Naive thymus-derived CD4-positive, alpha-beta T cell (primary cell): ENCODE results near the gene CCDC59. TPM values are rescaled to one million over a fixed set of nuclear protein-coding genes. Genes with fewer than 3 reads are reported as not detected.
A peak's percentile ranks its signal among the peaks of the same experiment; 100 is the strongest.

Experiments used
- ATAC-seq: fragments of 150-1000 bp; cut with Tn5 transposase; 2 replicates; pipeline ENCODE4 v1.10.0; 2021; ENCODE audit warnings: mild to moderate bottlenecking, moderate library complexity
- CTCF ChIA-PET: fragments of 350-600 bp; sonication (Branson Sonifier 250); formaldehyde crosslinking; loops from one replicate; lab custom pipeline; 2021; ENCODE audit warnings: antibody characterized with exemption; lab: Charles Lee
- POLR2A ChIA-PET: fragments of 350-600 bp; sonication (Branson Sonifier 250); formaldehyde crosslinking; loops from one replicate; lab custom pipeline; 2021; ENCODE audit warnings: antibody characterized with exemption, inconsistent platforms; lab: Charles Lee
- DNase-seq, 9 donors: peaks; one replicate each; pipeline versions ENCODE4 v3.0.0 to v3.0.0-alpha.2; 2020 to 2022; ENCODE audit warnings: mixed read lengths in 1 of 9
- H3K27ac ChIP-seq: one replicate; pipeline ENCODE4 v1.7.0; 2013; ENCODE audit warnings: mild to moderate bottlenecking, low read depth, low read length, moderate library complexity
- H3K27me3 ChIP-seq, 2 donors: one replicate each; pipeline ENCODE4 v1.7.0; 2013; ENCODE audit warnings: low read length in 2 of 2, mild to moderate bottlenecking in 2 of 2, moderate library complexity in 2 of 2; ENCODE audit not compliant: control insufficient read depth in 2 of 2, insufficient read depth in 2 of 2
- H3K36me3 ChIP-seq, 3 experiments: 1 replicate in 2 of 3; 2 replicates in 1 of 3; pipeline ENCODE4 v1.7.0; 2013; ENCODE audit warnings: low read length in 3 of 3, mild to moderate bottlenecking in 3 of 3, moderate library complexity in 1 of 3; ENCODE audit not compliant: insufficient read depth in 3 of 3, control insufficient read depth in 2 of 3
- H3K4me1 ChIP-seq, 2 donors: one replicate each; pipeline ENCODE4 v1.7.0; 2013; ENCODE audit warnings: low read length in 2 of 2, mild to moderate bottlenecking in 2 of 2, moderate library complexity in 1 of 2; ENCODE audit not compliant: control insufficient read depth in 2 of 2, insufficient read depth in 2 of 2
- H3K4me3 ChIP-seq: 2 replicates; pipeline ENCODE4 v1.7.0; 2013; ENCODE audit warnings: mild to moderate bottlenecking, low read length
- H3K9me3 ChIP-seq, 3 experiments: 1 replicate in 2 of 3; 2 replicates in 1 of 3; pipeline ENCODE4 v1.7.0; 2013; ENCODE audit warnings: low read length in 3 of 3; ENCODE audit not compliant: control insufficient read depth in 2 of 3
- H3K27ac Mint-ChIP-seq, 9 donors: one replicate each; pipeline ENCODE4 v1.8.0; 2020 to 2022; ENCODE audit warnings: mixed read lengths in 9 of 9, mild to moderate bottlenecking in 8 of 9, moderate library complexity in 5 of 9, inconsistent platforms in 2 of 9
- H3K27me3 Mint-ChIP-seq, 5 donors: one replicate each; pipeline ENCODE4 v1.8.0; 2021 to 2022; ENCODE audit warnings: mixed read lengths in 5 of 5, mild to moderate bottlenecking in 1 of 5
- H3K36me3 Mint-ChIP-seq, 5 donors: one replicate each; pipeline ENCODE4 v1.8.0; 2020 to 2022; ENCODE audit warnings: mixed read lengths in 5 of 5, mild to moderate bottlenecking in 3 of 5, inconsistent platforms in 1 of 5
- H3K4me1 Mint-ChIP-seq, 7 donors: one replicate each; pipeline ENCODE4 v1.8.0; 2020 to 2022; ENCODE audit warnings: mixed read lengths in 7 of 7, mild to moderate bottlenecking in 3 of 7, inconsistent platforms in 1 of 7
- H3K4me3 Mint-ChIP-seq, 10 donors: one replicate each; pipeline ENCODE4 v1.8.0; 2020 to 2022; ENCODE audit warnings: mild to moderate bottlenecking in 10 of 10, mixed read lengths in 10 of 10, moderate library complexity in 6 of 10, inconsistent platforms in 2 of 10
- H3K9me3 Mint-ChIP-seq, 11 donors: one replicate each; pipeline ENCODE4 v1.8.0; 2020 to 2022; ENCODE audit warnings: mixed read lengths in 11 of 11, mild to moderate bottlenecking in 4 of 11, inconsistent platforms in 1 of 11, moderate library complexity in 1 of 11
- intact Hi-C, 2 donors: fragments of 100-400 bp; cut with micrococcal nuclease; formaldehyde crosslinking; loops; one replicate each; pipeline ENCODE4 v1.15.1; 2023
- polyA plus RNA-seq, 2 donors: library from polyadenylated mRNA; unstranded; fragments of 300-500 nt; fragmentation: Illumina TruSeq; gene quantifications; one replicate each; pipeline ENCODE4 v1.2.3, GENCODE V29; 2021
- total RNA-seq, 6 experiments: library from RNA in 5 of 6; stranded (reverse) in 5 of 6; gene quantifications; 1 replicate in 5 of 6; 2 replicates in 1 of 6; pipeline ENCODE4 v1.2.3 and lab custom pipeline; 2021 to 2026

CCDC59 gene
- total and polyA plus RNA-seq, 7 experiments from 2014 or later, result 44.9 to 150 (median 79.7) TPM

GRCh38 chr12:82327861-82328260, 30.3 kb downstream of the CCDC59 start:
- Histone ChIP-seq H3K4me1 (no peaks in the 10 kb centered on the region), H3K36me3 (no peaks in the 10 kb centered on the region), H3K27ac (no peak overlapping the region), H3K4me3 (no peak overlapping the region), H3K27me3 (no peaks in the 10 kb centered on the region), H3K9me3 (no peaks in the 10 kb centered on the region)
- no peak for ATAC-seq
- ChIA-PET POLR2A (no interaction called here), CTCF (no interaction called here)
- peaks cover 0 to 6% (median 3%) of the 10 kb centered on the region in 5 donors for H3K27me3 Mint-ChIP-seq
- H3K4me3 Mint-ChIP-seq, result no peak overlapping the region
- no peaks in the 10 kb centered on the region for H3K36me3 Mint-ChIP-seq
- H3K4me1 Mint-ChIP-seq, result no peaks in the 10 kb centered on the region
- H3K27ac Mint-ChIP-seq, result no peak overlapping the region
- H3K9me3 Mint-ChIP-seq, result no peaks in the 10 kb centered on the region
- intact Hi-C loops, result loop anchor here (1.0 kb wide), 2 partner anchors 336 to 684 kb away; no protein-coding TSS in a partner anchor
- no peak for DNase-seq

- ChIA-PET POLR2A (no interaction called here), CTCF (interaction anchor here (1.3 kb wide), 1 partner anchor 682 kb away, joined by 4 read pairs; no protein-coding TSS in a partner anchor)
- Histone ChIP-seq H3K27ac (no peak overlapping the region), H3K4me1 (no peaks in the 10 kb centered on the region), H3K27me3 (no peaks in the 10 kb centered on the region), H3K4me3 (no peak overlapping the region), H3K9me3 (no peaks in the 10 kb centered on the region), H3K36me3 (no peaks in the 10 kb centered on the region)
- Mint-ChIP-seq H3K9me3 (no peaks in the 10 kb centered on the region), H3K4me3 (no peak overlapping the region), H3K36me3 (no peaks in the 10 kb centered on the region), H3K27me3 (peaks cover 0 to 6% (median 3%) of the 10 kb centered on the region in 5 donors), H3K4me1 (no peaks in the 10 kb centered on the region), H3K27ac (no peak overlapping the region)
- DNase-seq, result peak in 3 of 9 donors; percentile 7 to 25 (median 9)
- ATAC-seq, result no peak
- intact Hi-C loops, result loop anchor here (1.0 kb wide), 2 partner anchors 335 to 683 kb away; no protein-coding TSS in a partner anchor
Measured at GRCh38 chr12:82326905-82327503, 31.2 kb downstream of the CCDC59 start.

- no peaks in the 10 kb centered on the region for H3K36me3 ChIP-seq
- H3K27me3 Mint-ChIP-seq, result peaks cover 0 to 6% (median 5%) of the 10 kb centered on the region in 5 donors
- H3K27ac ChIP-seq, result no peak overlapping the region
- no peaks in the 10 kb centered on the region for H3K4me1 Mint-ChIP-seq
- H3K9me3 Mint-ChIP-seq, result no peaks in the 10 kb centered on the region
- ChIA-PET CTCF (no interaction called here), POLR2A (no interaction called here)
- H3K27me3 ChIP-seq, result no peaks in the 10 kb centered on the region
- no peaks in the 10 kb centered on the region for H3K4me1 ChIP-seq
- no peaks in the 10 kb centered on the region for H3K36me3 Mint-ChIP-seq
- H3K4me3 Mint-ChIP-seq, result no peak overlapping the region
- ATAC-seq (no peak), DNase-seq (no peak)
- intact Hi-C loops, result no loop called here
- H3K9me3 ChIP-seq, result no peaks in the 10 kb centered on the region
- H3K27ac Mint-ChIP-seq, result no peak overlapping the region
- H3K4me3 ChIP-seq, result no peak overlapping the region
Measured at GRCh38 chr12:82325540-82326336, 32.4 kb downstream of the CCDC59 start.

GRCh38 chr12:82319276-82319675, 38.9 kb downstream of the CCDC59 start:
- DNase-seq, result no peak
- no peaks in the 10 kb centered on the region for H3K36me3 ChIP-seq
- H3K9me3 ChIP-seq, result no peaks in the 10 kb centered on the region
- Mint-ChIP-seq H3K27me3 (peaks cover 0 to 13% (median 12%) of the 10 kb centered on the region in 5 donors), H3K4me3 (no peak overlapping the region), H3K9me3 (no peaks in the 10 kb centered on the region), H3K36me3 (no peaks in the 10 kb centered on the region), H3K4me1 (no peaks in the 10 kb centered on the region), H3K27ac (no peak overlapping the region)
- intact Hi-C loops, result no loop called here
- no peaks in the 10 kb centered on the region for H3K4me1 ChIP-seq
- H3K27ac ChIP-seq, result no peak overlapping the region
- no peaks in the 10 kb centered on the region for H3K27me3 ChIP-seq
- POLR2A ChIA-PET, result no interaction called here
- CTCF ChIA-PET, result no interaction called here
- no peak for ATAC-seq
- no peak overlapping the region for H3K4me3 ChIP-seq

GRCh38 chr12:82314406-82314892, 43.7 kb downstream of the CCDC59 start:
- Mint-ChIP-seq H3K27ac (no peak overlapping the region), H3K4me1 (no peaks in the 10 kb centered on the region), H3K4me3 (no peak overlapping the region), H3K27me3 (peaks cover 0 to 15% (median 13%) of the 10 kb centered on the region in 5 donors), H3K9me3 (peaks cover 0 to 15% (median 4%) of the 10 kb centered on the region in 11 donors), H3K36me3 (no peaks in the 10 kb centered on the region)
- Histone ChIP-seq H3K4me1 (no peaks in the 10 kb centered on the region), H3K27me3 (no peaks in the 10 kb centered on the region), H3K9me3 (no peaks in the 10 kb centered on the region), H3K27ac (no peak overlapping the region), H3K36me3 (no peaks in the 10 kb centered on the region), H3K4me3 (no peak overlapping the region)
- DNase-seq (no peak), ATAC-seq (no peak)
- intact Hi-C loops, result no loop called here
- ChIA-PET POLR2A (no interaction called here), CTCF (no interaction called here)
